GM23338 (cell line): Measurements from ENCODE around the gene SLC47A1.
"Not testable (repeated sequence)": the region's sequence is repeated elsewhere in the genome, so short reads cannot be mapped to it uniquely, and the experiment has no call there.

Experiments
- CREB1 ChIP-seq: fragments of 250-450 bp; sonication (Bioruptor Pico); IDR thresholded peaks from 2 replicates; pipeline ENCODE4 v1.5.0; 2020; ENCODE audit warnings: low read depth, mild to moderate bottlenecking, moderate library complexity
- CTCF ChIP-seq, 2 experiments: fragments of 200-600 bp in 1 of 2; sonication (generic) in 1 of 2; conservative IDR thresholded peaks; 2 replicates each; pipeline versions ENCODE4 v1.5.1 to v1.6.1; 2016 to 2017; ENCODE audit warnings: antibody characterized with exemption in 2 of 2, low read depth in 2 of 2, mild to moderate bottlenecking in 2 of 2, moderate library complexity in 1 of 2
- ETS1 ChIP-seq: IDR thresholded peaks from 2 replicates; pipeline ENCODE4 v1.6.1; 2016; ENCODE audit warnings: antibody characterized with exemption
- EZH2 ChIP-seq: fragments of 200-600 bp; sonication (generic); IDR thresholded peaks from one replicate; pipeline ENCODE4 v1.8.0; 2017; ENCODE audit warnings: antibody characterized with exemption, mild to moderate bottlenecking, low read depth; ENCODE audit not compliant: unreplicated experiment
- EZH2phosphoT487 ChIP-seq: fragments of 200-600 bp; sonication (generic); IDR thresholded peaks from one replicate; pipeline ENCODE4 v1.8.1; 2018; ENCODE audit warnings: antibody characterized with exemption; ENCODE audit not compliant: unreplicated experiment
- JUNB ChIP-seq: IDR thresholded peaks from one replicate; pipeline ENCODE4 v1.6.1; 2016; ENCODE audit warnings: antibody characterized with exemption; ENCODE audit not compliant: unreplicated experiment
- POLR2AphosphoS5 ChIP-seq: IDR thresholded peaks from 2 replicates; pipeline ENCODE4 v1.6.1; 2016; ENCODE audit warnings: antibody characterized with exemption, low read depth
- REST ChIP-seq: IDR thresholded peaks from one replicate; pipeline ENCODE4 v1.6.1; 2018; ENCODE audit warnings: antibody characterized with exemption; ENCODE audit not compliant: unreplicated experiment
- STAT1 ChIP-seq: IDR thresholded peaks from one replicate; pipeline ENCODE4 v1.6.1; 2016; ENCODE audit warnings: antibody characterized with exemption; ENCODE audit not compliant: unreplicated experiment
- ZNF114 ChIP-seq: fragments of 250-450 bp; sonication (Bioruptor Pico); IDR thresholded peaks from 2 replicates; pipeline ENCODE4 v1.5.0; 2020; ENCODE audit warnings: mild to moderate bottlenecking, moderate library complexity
- ZNF331 ChIP-seq: fragments of 250-450 bp; sonication (Bioruptor Pico); IDR thresholded peaks from 2 replicates; pipeline ENCODE4 v1.5.0; 2020; ENCODE audit warnings: low read depth, mild to moderate bottlenecking, moderate library complexity
- ZNF462 ChIP-seq: fragments of 250-450 bp; sonication (Bioruptor Pico); IDR thresholded peaks from 2 replicates; pipeline ENCODE4 v1.5.0; 2020; ENCODE audit warnings: mild to moderate bottlenecking, moderate library complexity

GRCh38 chr17:19505561-19505960 is 28.1 kb upstream of the SLC47A1 start:
- not testable (repeated sequence) for TF ChIP-seq CTCF (conservative IDR thresholded peaks at IDR 0.05; ENCODE audit: low read depth in 2 of 2); EZH2; POLR2AphosphoS5; EZH2phosphoT487; REST; CREB1 (CRISPR knock-in tag); ETS1; ZNF331 (CRISPR knock-in tag); STAT1; JUNB; ZNF114; ZNF462
